ENCODE data around the gene TMUB1.

The TMUB1 gene

GRCh38 chr7:151103973-151104372, 20.7 kb upstream of the TMUB1 start:
- DNase-seq (ENCODE audit: low read depth, low spot score), result no peak

GRCh38 chr7:151102991-151103390, 19.7 kb upstream of the TMUB1 start:
- no peak for DNase-seq (ENCODE audit: low read depth, low spot score)

GRCh38 chr7:151101621-151102396, 18.5 kb upstream of the TMUB1 start:
- no peak for DNase-seq (ENCODE audit: low read depth, low spot score)

- DNase-seq (ENCODE audit: low read depth, low spot score), result no peak
These were observed 17.6 kb upstream of the TMUB1 start for GRCh38 chr7:151100921-151101320.

- DNase-seq (ENCODE audit: low read depth, low spot score), result no peak
These were observed 16.4 kb upstream of the TMUB1 start for GRCh38 chr7:151099486-151100211.

GRCh38 chr7:151095828-151096475, 12.7 kb upstream of the TMUB1 start:
- DNase-seq (ENCODE audit: low read depth, low spot score), result no peak

- no peak for DNase-seq (ENCODE audit: low read depth, low spot score)
These were observed 12.0 kb upstream of the TMUB1 start for GRCh38 chr7:151095123-151095797.

GRCh38 chr7:151094675-151095074, 11.4 kb upstream of the TMUB1 start:
- no peak for DNase-seq (ENCODE audit: low read depth, low spot score)

- no peak for DNase-seq (ENCODE audit: low read depth, low spot score)
These were observed 10.5 kb upstream of the TMUB1 start for GRCh38 chr7:151093748-151094147.

GRCh38 chr7:151091988-151092387, 8.7 kb upstream of the TMUB1 start:
- no peak for DNase-seq (ENCODE audit: low read depth, low spot score)

- no peak for DNase-seq (ENCODE audit: low read depth, low spot score)
These were observed 8.1 kb upstream of the TMUB1 start for GRCh38 chr7:151091431-151091830.

GRCh38 chr7:151091003-151091402, 7.7 kb upstream of the TMUB1 start:
- no peak for DNase-seq (ENCODE audit: low read depth, low spot score)

- no peak for DNase-seq (ENCODE audit: low read depth, low spot score)
These were observed 6.8 kb upstream of the TMUB1 start for GRCh38 chr7:151089893-151090730.

- DNase-seq (ENCODE audit: low read depth, low spot score), result no peak
These were observed 5.8 kb upstream of the TMUB1 start for GRCh38 chr7:151088856-151089699.

GRCh38 chr7:151088019-151088855, 4.9 kb upstream of the TMUB1 start:
- no peak for DNase-seq (ENCODE audit: low read depth, low spot score)

- no peak for DNase-seq (ENCODE audit: low read depth, low spot score)
These were observed 4.1 kb upstream of the TMUB1 start for GRCh38 chr7:151087245-151088018.

- no peak for DNase-seq (ENCODE audit: low read depth, low spot score)
These were observed 3.5 kb upstream of the TMUB1 start for GRCh38 chr7:151086802-151087244.

Measured in activated CD4-positive, CD25-positive, alpha-beta regulatory T cell treated with anti-CD3 and anti-CD28 coated beads, Interleukin-2, amount 50 U/mL, for 16 hours (primary cell).